Retina (tissue), 1 donor: Measurements from ENCODE around the gene IFT57.
A peak's percentile ranks its signal among the peaks of the same experiment; 100 is the strongest.
"Not testable (repeated sequence)": the region's sequence is repeated elsewhere in the genome, so short reads cannot be mapped to it uniquely, and the experiment has no call there.

Source experiments
- DNase-seq: peaks from one replicate; pipeline ENCODE4 v3.0.0-alpha.2; 2016

IFT57 gene

GRCh38 chr3:108221911-108222852, at the start of gene IFT57:
TSS of gene IFT57 (minus strand) at chr3:108222424. CDS start at chr3:108222322, 102 bp downstream.
- peak; percentile 99 for DNase-seq

- peak; percentile 2 for DNase-seq
Measured at GRCh38 chr3:108271626-108272025, 49.4 kb upstream of the IFT57 start.

- DNase-seq = not testable (repeated sequence)
Measured at GRCh38 chr3:108268235-108268634, 46.0 kb upstream of the IFT57 start.

- DNase-seq = not testable (repeated sequence)
Measured at GRCh38 chr3:108264534-108265298, 42.5 kb upstream of the IFT57 start.

- no peak for DNase-seq
Measured at GRCh38 chr3:108255131-108255530, 32.9 kb upstream of the IFT57 start.

GRCh38 chr3:108251844-108252243, 29.6 kb upstream of the IFT57 start:
- DNase-seq = no peak

- DNase-seq = no peak
Measured at GRCh38 chr3:108251265-108251664, 29.0 kb upstream of the IFT57 start.

GRCh38 chr3:108250626-108251025, 28.4 kb upstream of the IFT57 start:
- DNase-seq = no peak

GRCh38 chr3:108243243-108243642, 21.0 kb upstream of the IFT57 start:
- DNase-seq = no peak

- DNase-seq = peak; percentile 24
Measured at GRCh38 chr3:108242776-108243175, 20.6 kb upstream of the IFT57 start.

- DNase-seq = no peak
Measured at GRCh38 chr3:108241721-108242120, 19.5 kb upstream of the IFT57 start.

- no peak for DNase-seq
Measured at GRCh38 chr3:108241146-108241545, 18.9 kb upstream of the IFT57 start.

GRCh38 chr3:108239082-108239481, 16.9 kb upstream of the IFT57 start:
- DNase-seq = no peak

GRCh38 chr3:108235290-108235689, 13.1 kb upstream of the IFT57 start:
- no peak for DNase-seq

GRCh38 chr3:108234387-108234957, 12.2 kb upstream of the IFT57 start:
- DNase-seq = peak; percentile 17

- no peak for DNase-seq
Measured at GRCh38 chr3:108228286-108228685, 6.1 kb upstream of the IFT57 start.

- no peak for DNase-seq
Measured at GRCh38 chr3:108227131-108227530, 4.9 kb upstream of the IFT57 start.

GRCh38 chr3:108225221-108225620, 3.0 kb upstream of the IFT57 start:
- DNase-seq = no peak

GRCh38 chr3:108223928-108224327, 1.7 kb upstream of the IFT57 start:
- DNase-seq = no peak

- DNase-seq = no peak
Measured at GRCh38 chr3:108222853-108223565, 785 bp upstream of the IFT57 start.

- DNase-seq = peak; percentile 25
Measured at GRCh38 chr3:108221393-108221792, 831 bp downstream of the IFT57 start.

- no peak for DNase-seq
Measured at GRCh38 chr3:108219336-108219735, 2.9 kb downstream of the IFT57 start.

GRCh38 chr3:108218811-108219210, 3.4 kb downstream of the IFT57 start:
- DNase-seq = no peak
